MM.1S (cell line): ENCODE data around the gene ULBP1.

ENCODE experiments used
- CTCF ChIP-seq: fragments of 300-600 bp; sonication (generic); IDR thresholded peaks from 2 replicates; pipeline ENCODE4 v1.5.1; 2016; ENCODE audit warnings: antibody characterized with exemption, low read length, mixed read lengths
- EZH2 ChIP-seq: fragments of 300-600 bp; sonication (generic); optimal IDR thresholded peaks from 2 replicates; pipeline ENCODE3; 2017; ENCODE audit warnings: low read depth, mild to moderate bottlenecking, antibody characterized with exemption, low read length, mixed read lengths
- EZH2phosphoT487 ChIP-seq: fragments of 300-600 bp; sonication (generic); IDR thresholded peaks from 2 replicates; pipeline ENCODE4 v1.6.1; 2018; ENCODE audit warnings: antibody characterized with exemption, low read length

- TF ChIP-seq CTCF = no peak
- no peak for TF ChIP-seq EZH2
- no peak for TF ChIP-seq EZH2phosphoT487
These were observed 31.6 kb downstream of the ULBP1 start for GRCh38 chr6:149995235-149995750.
